Kidney (tissue), 11 donors: Measurements from ENCODE around the gene THOC3. TPM values are rescaled to one million over a fixed set of nuclear protein-coding genes. Genes with fewer than 3 reads are reported as not detected.
"Not testable (repeated sequence)": the region's sequence is repeated elsewhere in the genome, so short reads cannot be mapped to it uniquely, and the experiment has no call there.

ENCODE experiments used
- DNase-seq, 5 donors: peaks; one replicate each; pipeline ENCODE4 v3.0.0-alpha.2; 2013 to 2020
- FAIRE-seq: peaks from 2 replicates; lab custom pipeline; 2012; peaks lifted over from hg19 to GRCh38; lab: Jason Lieb, UNC
- H3K27ac ChIP-seq, 2 donors: one replicate each; pipeline ENCODE4 v1.7.0; 2013; ENCODE audit warnings: low read depth in 2 of 2, low read length in 2 of 2, inconsistent platforms in 1 of 2
- H3K27me3 ChIP-seq: one replicate; pipeline ENCODE4 v1.7.1; 2013; ENCODE audit warnings: low read length, inconsistent platforms; ENCODE audit not compliant: control insufficient read depth, insufficient read depth
- H3K36me3 ChIP-seq, 3 donors: one replicate each; pipeline versions ENCODE4 v1.7.0 to v1.7.1; 2013; ENCODE audit warnings: low read length in 3 of 3, control low read depth in 1 of 3, inconsistent platforms in 1 of 3; ENCODE audit not compliant: insufficient read depth in 3 of 3, control insufficient read depth in 2 of 3
- H3K4me1 ChIP-seq, 3 donors: one replicate each; pipeline versions ENCODE4 v1.7.0 to v1.7.1; 2013; ENCODE audit warnings: low read length in 3 of 3, inconsistent platforms in 1 of 3, low read depth in 1 of 3; ENCODE audit not compliant: control insufficient read depth in 2 of 3, insufficient read depth in 2 of 3
- H3K4me3 ChIP-seq, 3 donors: one replicate each; pipeline versions ENCODE4 v1.7.0 to v1.8.1; 2013; ENCODE audit warnings: low read length in 3 of 3, control low read depth in 1 of 3, inconsistent platforms in 1 of 3
- H3K9ac ChIP-seq, 3 donors: one replicate each; pipeline versions ENCODE4 v1.7.0 to v1.7.1; 2013; ENCODE audit warnings: low read length in 3 of 3, control low read depth in 1 of 3, inconsistent platforms in 1 of 3
- H3K9me3 ChIP-seq, 3 donors: one replicate each; pipeline versions ENCODE4 v1.7.0 to v1.7.1; 2013; ENCODE audit warnings: low read length in 3 of 3, control low read depth in 1 of 3, inconsistent platforms in 1 of 3; ENCODE audit not compliant: control insufficient read depth in 2 of 3, insufficient read depth in 1 of 3
- intact Hi-C: fragments of 100-400 bp; cut with DNase I; formaldehyde crosslinking; loops from one replicate; pipeline ENCODE4 v1.11.1; 2022
- polyA plus RNA-seq: library from polyadenylated mRNA; stranded (reverse); fragments of 350-450 nt; fragmentation: Illumina TruSeq; extraction: RNeasy Lipid Tissue Mini Kit (QIAGEN cat#74804); gene quantifications from one replicate; pipeline ENCODE4 v1.2.3, GENCODE V29; 2014; ENCODE audit warnings: low read depth, low replicate concordance; ENCODE audit not compliant: insufficient read depth
- total RNA-seq: library from RNA; stranded (reverse); fragmentation: NEBNext Ultra II Directional; extraction: Animal tissue kit (Norgen Biotek cat#: 25700); gene quantifications from one replicate; pipeline ENCODE4 v1.2.1, GENCODE V29; 2021
- donor health status: control.
- donor health status: control.
- donor health status: DM: yes; HTN: yes; CAD: no.
- donor health status: Normal renal cell carcinoma (clear cell type).

Gene THOC3
- total and polyA plus RNA-seq, 2 donors from 2014 or later, result 21.3 to 25.2 TPM

GRCh38 chr5:176006819-176007218 lies 38.7 kb upstream of the THOC3 start:
- intact Hi-C loops, result not testable (repeated sequence)

DNA sequence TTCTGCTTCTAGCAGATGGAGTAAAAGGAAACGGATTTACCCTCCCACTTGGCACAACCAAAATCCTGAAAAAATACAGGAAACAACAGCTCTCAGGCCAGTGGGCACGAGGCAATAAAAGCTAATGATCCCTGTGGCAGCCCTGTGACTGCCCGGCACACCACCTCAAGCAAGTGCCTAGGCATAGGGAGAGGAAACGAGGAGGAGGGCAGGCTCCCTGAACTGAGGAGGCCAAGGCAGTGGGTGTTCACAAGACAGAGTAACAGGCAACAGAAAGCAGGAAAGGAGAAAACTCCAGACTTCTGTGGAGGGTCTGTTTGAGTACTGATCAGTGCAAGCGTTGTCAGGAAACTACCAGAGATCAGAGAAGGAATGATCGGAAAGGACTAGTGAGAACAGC lies 29.9 kb upstream of the THOC3 start:
- FAIRE-seq, H3K36me3 ChIP-seq, H3K4me1 ChIP-seq, H3K9ac ChIP-seq, H3K9me3 ChIP-seq, intact Hi-C loops, H3K27ac ChIP-seq, H3K4me3 ChIP-seq, H3K27me3 ChIP-seq: not testable (repeated sequence)
- DNase-seq, result peak in 3 of 5 donors; percentile 29 to 44 (median 35)

More at GRCh38 chr5:176006819-176007218, 38.7 kb upstream of the THOC3 start:
- H3K27me3 ChIP-seq, H3K9ac ChIP-seq, H3K36me3 ChIP-seq, H3K9me3 ChIP-seq, FAIRE-seq, H3K4me1 ChIP-seq, H3K27ac ChIP-seq, H3K4me3 ChIP-seq: not testable (repeated sequence)
- peak in 1 of 5 donors; percentile 22 for DNase-seq

GRCh38 chr5:175997495-175997894 lies 29.4 kb upstream of the THOC3 start:
- FAIRE-seq, H3K27me3 ChIP-seq, intact Hi-C loops: not testable (repeated sequence)

GRCh38 chr5:175996791-175997190 lies 28.7 kb upstream of the THOC3 start:
- H3K9me3 ChIP-seq, H3K9ac ChIP-seq, FAIRE-seq, H3K4me3 ChIP-seq, H3K27ac ChIP-seq, H3K4me1 ChIP-seq, DNase-seq, H3K36me3 ChIP-seq, intact Hi-C loops, H3K27me3 ChIP-seq: not testable (repeated sequence)

More at GRCh38 chr5:175997495-175997894, 29.4 kb upstream of the THOC3 start:
- not testable (repeated sequence) for H3K9ac ChIP-seq, H3K27ac ChIP-seq, H3K4me1 ChIP-seq, H3K9me3 ChIP-seq, H3K4me3 ChIP-seq, H3K36me3 ChIP-seq, DNase-seq

- intact Hi-C loops, H3K4me1 ChIP-seq, H3K36me3 ChIP-seq, H3K9me3 ChIP-seq, H3K4me3 ChIP-seq, H3K9ac ChIP-seq, H3K27ac ChIP-seq, FAIRE-seq, H3K27me3 ChIP-seq, DNase-seq: not testable (repeated sequence)
Observed at GRCh38 chr5:175995506-175995905, 27.4 kb upstream of the THOC3 start.

DNA sequence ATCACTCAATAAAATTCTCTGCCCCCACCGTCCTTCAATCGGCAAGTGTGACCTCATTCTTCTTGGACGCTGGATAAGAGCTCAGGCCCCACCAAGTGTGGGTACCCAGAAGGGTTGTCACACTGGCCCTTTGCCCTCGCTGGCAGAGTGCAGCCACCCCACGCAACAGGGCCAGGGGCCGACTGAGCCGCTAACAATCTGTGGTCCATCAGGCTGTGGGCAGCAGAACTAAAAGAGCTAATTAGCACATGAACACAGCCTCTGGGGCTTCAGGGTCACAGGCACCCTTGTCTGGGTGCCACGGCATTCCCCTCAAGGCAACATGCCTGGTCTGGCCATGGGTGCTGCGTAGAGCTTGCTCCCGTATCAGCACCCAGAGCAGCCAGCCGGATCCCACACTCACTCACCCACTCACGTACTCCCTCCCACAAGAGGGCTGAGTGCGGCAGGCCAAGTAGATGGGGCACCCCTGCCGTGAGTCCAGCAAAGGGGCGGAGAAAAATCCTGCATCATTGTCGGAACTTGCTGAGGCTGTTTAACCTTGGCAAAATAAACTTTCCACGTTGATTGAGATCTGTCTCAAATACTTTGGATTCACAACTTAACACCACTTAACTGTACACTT lies 11.4 kb upstream of the THOC3 start:
- H3K9me3 ChIP-seq, H3K36me3 ChIP-seq, H3K27me3 ChIP-seq, H3K4me3 ChIP-seq, H3K9ac ChIP-seq, FAIRE-seq, H3K27ac ChIP-seq, H3K4me1 ChIP-seq, intact Hi-C loops, DNase-seq: not testable (repeated sequence)

DNA sequence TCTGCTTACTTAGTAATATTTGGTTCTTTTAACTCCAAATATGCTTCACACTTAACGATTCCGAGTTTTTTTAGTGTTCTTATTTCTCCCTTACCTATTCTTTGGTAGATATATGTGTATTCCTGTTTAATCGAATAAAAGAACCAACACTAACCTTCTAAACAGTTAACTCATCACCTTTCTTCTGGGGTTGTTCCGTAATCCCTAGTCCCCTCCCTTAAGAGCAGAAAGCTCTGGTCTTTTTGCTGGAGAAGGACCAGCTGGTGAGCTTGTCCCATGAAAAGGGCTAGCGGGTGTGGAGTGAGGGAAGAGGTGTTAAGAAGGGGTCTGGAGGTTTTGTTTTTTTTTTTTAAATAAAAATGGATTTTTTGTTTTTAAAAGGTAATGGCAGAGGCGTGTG lies 266 bp upstream of the THOC3 start:
- H3K27ac ChIP-seq, H3K4me1 ChIP-seq, FAIRE-seq, DNase-seq, H3K27me3 ChIP-seq, H3K9ac ChIP-seq, H3K36me3 ChIP-seq, intact Hi-C loops, H3K9me3 ChIP-seq: not testable (repeated sequence)
- H3K4me3 ChIP-seq, result peak overlapping the region; percentile 38 to 60 (median 44)

DNA sequence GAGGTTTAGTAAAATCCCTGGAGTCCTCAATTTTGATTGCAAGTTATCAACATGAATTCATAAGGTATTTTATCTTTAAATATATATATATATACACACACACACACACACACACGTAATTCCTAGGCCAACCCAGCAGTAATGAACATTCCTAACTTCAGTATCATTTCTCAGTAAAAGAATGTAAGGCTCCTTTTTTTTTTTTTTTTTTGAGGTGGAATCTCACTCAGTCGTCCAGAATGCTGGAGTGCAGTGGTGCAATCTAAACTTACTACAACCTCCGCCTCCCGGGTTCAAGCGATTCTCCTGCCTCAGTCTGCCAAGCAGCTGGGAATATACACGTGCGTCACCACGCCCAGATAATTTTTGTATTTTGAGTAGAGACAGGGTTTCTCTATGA lies 5.8 kb downstream of the THOC3 start:
- H3K4me3 ChIP-seq, H3K36me3 ChIP-seq, H3K27ac ChIP-seq, H3K27me3 ChIP-seq, DNase-seq, intact Hi-C loops, H3K9ac ChIP-seq, FAIRE-seq, H3K4me1 ChIP-seq, H3K9me3 ChIP-seq: not testable (repeated sequence)
